Panc1 (cell line): ENCODE results near the gene VSIG10L2. TPM values are rescaled to one million over a fixed set of nuclear protein-coding genes. Genes with fewer than 3 reads are reported as not detected.

Experiments
- ATAC-seq: fragments of 200-7000 bp; cut with Tn5 transposase; 2 replicates; pipeline ENCODE4 v1.9.1; 2020; ENCODE audit warnings: mild to moderate bottlenecking, moderate library complexity
- BruUV-seq: library from RNA; stranded (reverse); fragments of 400-500 nt; replicated peaks from 2 replicates; lab custom pipeline; 2021; lab: Mats Ljungman, UMichigan
- CTCF ChIA-PET: fragments of 300-600 bp; sonication (Branson Sonifier 250); formaldehyde crosslinking; loops from one replicate; lab custom pipeline; 2022; ENCODE audit warnings: antibody characterized with exemption; lab: Charles Lee
- POLR2A ChIA-PET: fragments of 300-600 bp; sonication (Branson Sonifier 250); formaldehyde crosslinking; loops from one replicate; lab custom pipeline; 2022; ENCODE audit warnings: antibody characterized with exemption; lab: Charles Lee
- DNase-seq: peaks from one replicate; pipeline ENCODE4 v3.0.0-alpha.2; 2010; ENCODE audit warnings: low read depth, low spot score
- H3K27ac ChIP-seq: 2 replicates; pipeline ENCODE4 v1.5.1; 2011; ENCODE audit warnings: mild to moderate bottlenecking, low read length, inconsistent platforms
- H3K27me3 ChIP-seq: fragments of 200-500 bp; sonication (Bioruptor generic); 2 replicates; pipeline ENCODE4 v1.6.0; 2014; ENCODE audit warnings: low read length, inconsistent platforms; ENCODE audit not compliant: control insufficient read depth, insufficient read depth
- H3K36me3 ChIP-seq: fragments of 200-500 bp; sonication (Bioruptor generic); 2 replicates; pipeline ENCODE4 v1.5.1; 2014; ENCODE audit warnings: inconsistent platforms, mild to moderate bottlenecking, low read length, moderate library complexity; ENCODE audit not compliant: control insufficient read depth, insufficient read depth
- H3K4me1 ChIP-seq: 2 replicates; pipeline ENCODE4 v1.5.1; 2011; ENCODE audit warnings: inconsistent platforms, mild to moderate bottlenecking, low read length, moderate library complexity; ENCODE audit not compliant: control insufficient read depth, insufficient read depth
- H3K4me3 ChIP-seq, 2 experiments: 2 replicates each; pipeline ENCODE4 v1.5.1; 2011 to 2012; ENCODE audit warnings: low read depth in 2 of 2, low read length in 2 of 2, mild to moderate bottlenecking in 2 of 2, inconsistent platforms in 1 of 2, moderate library complexity in 1 of 2
- H3K9me3 ChIP-seq: fragments of 200-500 bp; sonication (Bioruptor generic); 2 replicates; pipeline ENCODE4 v1.5.1; 2014; ENCODE audit warnings: low read depth, mild to moderate bottlenecking, inconsistent platforms, low read length, moderate library complexity; ENCODE audit not compliant: control insufficient read depth, insufficient read depth
- POLR2AphosphoS5 ChIP-seq: IDR thresholded peaks from 2 replicates; pipeline ENCODE4 v1.6.1; 2012; ENCODE audit warnings: mild to moderate bottlenecking, low read depth, low read length, moderate library complexity
- SIN3A ChIP-seq: IDR thresholded peaks from 2 replicates; pipeline ENCODE4 v1.6.1; 2012; ENCODE audit warnings: low read depth, mild to moderate bottlenecking, low read length, moderate library complexity, borderline replicate concordance; ENCODE audit not compliant: insufficient read depth
- TCF7L2 ChIP-seq: IDR thresholded peaks from 2 replicates; pipeline ENCODE4 v1.6.1; 2011; ENCODE audit warnings: mild to moderate bottlenecking, low read depth, low read length, inconsistent platforms
- in situ Hi-C: cut with HindIII; loops from 2 replicates; pipeline ENCODE4 v1.10.0; 2016; ENCODE audit warnings: low sequenced_read_pairs, low pct_unique_long_range_greater_than_20kb
- intact Hi-C: fragments of 100-400 bp; cut with micrococcal nuclease; formaldehyde crosslinking; loops from one replicate; pipeline ENCODE4 v1.10.0; 2022; ENCODE audit not compliant: unreplicated experiment
- total RNA-seq: library from RNA; stranded (reverse); gene quantifications from one replicate; pipeline ENCODE4 v1.2.1, GENCODE V29; 2021; ENCODE audit not compliant: unreplicated experiment
- TF ChIP-seq, protein P1 (sequence below), 2 experiments: IDR thresholded peaks; 2 replicates each; pipeline ENCODE4 v1.6.1; 2011 to 2012; ENCODE audit warnings: low read depth in 2 of 2, control low read depth in 1 of 2, low read length in 1 of 2, mild to moderate bottlenecking in 1 of 2, moderate library complexity in 1 of 2; ENCODE audit not compliant: insufficient read depth in 1 of 2
- TF ChIP-seq, protein P2 (sequence below): fragments of 450-650 bp; IDR thresholded peaks from 2 replicates; pipeline ENCODE4 v1.5.1; 2017; ENCODE audit warnings: mild to moderate bottlenecking

The VSIG10L2 gene
- total RNA-seq, 1 experiment from 2014 or later, result not detected

DNA sequence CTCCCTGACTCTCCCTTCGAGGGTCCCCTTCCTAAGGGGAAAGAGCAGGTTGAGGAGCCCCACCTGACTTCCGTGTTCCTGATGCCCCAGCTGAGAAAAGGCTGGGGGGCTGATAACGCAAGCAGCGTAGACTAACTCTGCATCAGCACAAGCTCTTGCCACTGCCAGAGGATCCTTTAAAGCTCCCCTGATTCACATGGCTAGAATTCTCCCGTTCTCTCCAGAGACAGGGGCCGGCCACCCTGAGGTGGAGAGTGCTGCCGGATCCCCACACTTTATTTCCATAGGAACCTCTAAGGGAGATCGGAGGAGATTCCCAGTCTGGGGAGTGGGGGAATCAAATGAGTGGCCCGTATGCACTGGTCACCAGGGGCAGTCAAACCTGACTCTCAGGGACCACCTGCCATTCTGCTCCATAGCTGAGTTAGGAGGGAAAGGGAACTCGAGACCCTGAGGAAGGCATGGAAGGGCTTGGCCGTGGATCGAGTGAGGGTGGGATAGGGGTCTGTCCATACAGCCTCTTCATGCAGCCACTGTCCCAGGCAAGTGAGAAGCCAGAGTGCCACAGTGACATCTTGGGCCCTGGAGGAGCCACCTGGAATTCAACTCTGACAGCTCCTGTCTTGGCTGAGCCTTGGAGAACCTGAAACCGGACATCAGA, 1.4 kb upstream of the VSIG10L2 start:
- ATAC-seq, result no peak

DNA sequence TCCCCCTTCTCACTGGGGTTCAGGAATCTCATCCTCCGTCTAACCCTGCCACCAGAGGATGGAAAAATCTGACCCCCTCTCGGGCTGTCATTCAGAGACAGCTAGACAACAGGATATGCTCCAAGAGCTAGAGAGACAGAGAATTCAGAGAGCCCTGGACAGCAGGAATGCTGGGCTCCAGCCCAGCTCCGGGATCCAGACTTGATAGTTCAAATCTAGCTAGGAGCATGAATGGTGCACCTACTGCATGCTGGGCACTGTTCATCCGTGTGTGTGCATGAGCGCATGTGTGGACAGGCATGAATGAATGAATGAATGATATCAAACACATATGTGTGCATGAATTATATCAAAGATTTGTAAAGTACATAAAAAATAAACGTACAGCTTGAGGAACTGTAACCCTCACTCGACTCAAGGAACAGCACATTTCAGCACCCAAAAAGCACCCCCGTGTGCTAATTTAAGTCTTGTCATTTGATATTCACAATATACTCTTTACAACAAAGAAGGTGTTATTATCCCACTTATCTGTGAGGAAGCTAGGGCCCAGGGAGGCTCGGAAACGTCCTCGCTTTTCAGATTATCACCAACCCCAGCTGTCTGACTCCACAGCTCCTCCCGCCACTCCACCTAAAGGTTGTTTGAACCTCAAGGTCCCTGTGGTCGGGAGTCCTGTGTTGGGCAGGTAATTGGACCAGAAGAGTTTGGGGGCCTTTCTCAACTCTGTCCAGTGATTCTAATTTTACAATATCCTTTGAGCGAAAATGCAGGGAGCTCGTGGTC, 640 bp upstream of the VSIG10L2 start:
- CTCF ChIA-PET, result no interaction called here
- in situ Hi-C loops, result loop anchor here (25.0 kb wide), 1 partner anchor 267 kb away; the partner anchor contains the start of genes FAM118B and RPUSD4
- POLR2A ChIA-PET, result no interaction called here

More for the DNA sequence above, 1.4 kb upstream of the VSIG10L2 start:
- H3K4me3 ChIP-seq, result no peak overlapping the region
- no peaks in the 10 kb centered on the region for H3K4me1 ChIP-seq
- no peak for DNase-seq
- H3K36me3 ChIP-seq, result no peaks in the 10 kb centered on the region
- no peak overlapping the region for H3K27ac ChIP-seq
- ChIA-PET CTCF (no interaction called here), POLR2A (no interaction called here)
- intact Hi-C loops (loop anchor here (5.0 kb wide), 1 partner anchor 118 kb away; the partner anchor contains the start of gene CDON), in situ Hi-C loops (loop anchor here (25.0 kb wide), 1 partner anchor 268 kb away; the partner anchor contains the start of genes FAM118B and RPUSD4)
- no peaks in the 10 kb centered on the region for H3K9me3 ChIP-seq
- no TSS peak for BruUV-seq
- H3K27me3 ChIP-seq, result no peaks in the 10 kb centered on the region
- no peak for TF ChIP-seq SIN3A
- TF ChIP-seq, protein P1, sequence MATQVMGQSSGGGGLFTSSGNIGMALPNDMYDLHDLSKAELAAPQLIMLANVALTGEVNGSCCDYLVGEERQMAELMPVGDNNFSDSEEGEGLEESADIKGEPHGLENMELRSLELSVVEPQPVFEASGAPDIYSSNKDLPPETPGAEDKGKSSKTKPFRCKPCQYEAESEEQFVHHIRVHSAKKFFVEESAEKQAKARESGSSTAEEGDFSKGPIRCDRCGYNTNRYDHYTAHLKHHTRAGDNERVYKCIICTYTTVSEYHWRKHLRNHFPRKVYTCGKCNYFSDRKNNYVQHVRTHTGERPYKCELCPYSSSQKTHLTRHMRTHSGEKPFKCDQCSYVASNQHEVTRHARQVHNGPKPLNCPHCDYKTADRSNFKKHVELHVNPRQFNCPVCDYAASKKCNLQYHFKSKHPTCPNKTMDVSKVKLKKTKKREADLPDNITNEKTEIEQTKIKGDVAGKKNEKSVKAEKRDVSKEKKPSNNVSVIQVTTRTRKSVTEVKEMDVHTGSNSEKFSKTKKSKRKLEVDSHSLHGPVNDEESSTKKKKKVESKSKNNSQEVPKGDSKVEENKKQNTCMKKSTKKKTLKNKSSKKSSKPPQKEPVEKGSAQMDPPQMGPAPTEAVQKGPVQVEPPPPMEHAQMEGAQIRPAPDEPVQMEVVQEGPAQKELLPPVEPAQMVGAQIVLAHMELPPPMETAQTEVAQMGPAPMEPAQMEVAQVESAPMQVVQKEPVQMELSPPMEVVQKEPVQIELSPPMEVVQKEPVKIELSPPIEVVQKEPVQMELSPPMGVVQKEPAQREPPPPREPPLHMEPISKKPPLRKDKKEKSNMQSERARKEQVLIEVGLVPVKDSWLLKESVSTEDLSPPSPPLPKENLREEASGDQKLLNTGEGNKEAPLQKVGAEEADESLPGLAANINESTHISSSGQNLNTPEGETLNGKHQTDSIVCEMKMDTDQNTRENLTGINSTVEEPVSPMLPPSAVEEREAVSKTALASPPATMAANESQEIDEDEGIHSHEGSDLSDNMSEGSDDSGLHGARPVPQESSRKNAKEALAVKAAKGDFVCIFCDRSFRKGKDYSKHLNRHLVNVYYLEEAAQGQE (IDR thresholded peaks at IDR 0.05; ENCODE audit: insufficient read depth in 1 of 2, low read depth in 2 of 2, low read length in 1 of 2), result no peak
- no peak for TF ChIP-seq POLR2AphosphoS5
- TF ChIP-seq, protein P2, sequence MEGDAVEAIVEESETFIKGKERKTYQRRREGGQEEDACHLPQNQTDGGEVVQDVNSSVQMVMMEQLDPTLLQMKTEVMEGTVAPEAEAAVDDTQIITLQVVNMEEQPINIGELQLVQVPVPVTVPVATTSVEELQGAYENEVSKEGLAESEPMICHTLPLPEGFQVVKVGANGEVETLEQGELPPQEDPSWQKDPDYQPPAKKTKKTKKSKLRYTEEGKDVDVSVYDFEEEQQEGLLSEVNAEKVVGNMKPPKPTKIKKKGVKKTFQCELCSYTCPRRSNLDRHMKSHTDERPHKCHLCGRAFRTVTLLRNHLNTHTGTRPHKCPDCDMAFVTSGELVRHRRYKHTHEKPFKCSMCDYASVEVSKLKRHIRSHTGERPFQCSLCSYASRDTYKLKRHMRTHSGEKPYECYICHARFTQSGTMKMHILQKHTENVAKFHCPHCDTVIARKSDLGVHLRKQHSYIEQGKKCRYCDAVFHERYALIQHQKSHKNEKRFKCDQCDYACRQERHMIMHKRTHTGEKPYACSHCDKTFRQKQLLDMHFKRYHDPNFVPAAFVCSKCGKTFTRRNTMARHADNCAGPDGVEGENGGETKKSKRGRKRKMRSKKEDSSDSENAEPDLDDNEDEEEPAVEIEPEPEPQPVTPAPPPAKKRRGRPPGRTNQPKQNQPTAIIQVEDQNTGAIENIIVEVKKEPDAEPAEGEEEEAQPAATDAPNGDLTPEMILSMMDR, result no peak
- TF ChIP-seq TCF7L2, result no peak

More for the DNA sequence above, 640 bp upstream of the VSIG10L2 start:
- BruUV-seq, result no TSS peak
- DNase-seq (no peak), ATAC-seq (no peak)
- no peak overlapping the region for H3K27ac ChIP-seq
- intact Hi-C loops, result no loop called here
- no peak overlapping the region for H3K4me3 ChIP-seq
- TF ChIP-seq POLR2AphosphoS5, result no peak
- TF ChIP-seq, protein P1 (IDR thresholded peaks at IDR 0.05; ENCODE audit: insufficient read depth in 1 of 2, low read depth in 2 of 2, low read length in 1 of 2), result no peak
- no peak for TF ChIP-seq TCF7L2
- TF ChIP-seq, protein P2, result no peak
- TF ChIP-seq SIN3A, result no peak
- H3K36me3 ChIP-seq, result no peaks in the 10 kb centered on the region
- no peaks in the 10 kb centered on the region for H3K4me1 ChIP-seq
- no peaks in the 10 kb centered on the region for H3K27me3 ChIP-seq
- H3K9me3 ChIP-seq, result no peaks in the 10 kb centered on the region
